Mucosa of descending colon (tissue), 3 donors: ENCODE data around the gene TFB1M. TPM values are rescaled to one million over a fixed set of nuclear protein-coding genes. Genes with fewer than 3 reads are reported as not detected.

ENCODE experiments used
- ATAC-seq: fragments of 200-7000 bp; cut with Tn5 transposase; one replicate; pipeline ENCODE4 v1.9.1; 2020; ENCODE audit warnings: mild to moderate bottlenecking, moderate library complexity
- DNase-seq, 3 donors: peaks; one replicate each; pipeline ENCODE4 v3.0.0-alpha.2; 2020
- H3K36me3 ChIP-seq: fragments of 200-600 bp; one replicate; pipeline ENCODE4 v1.8.0; 2021; ENCODE audit warnings: low read depth, mild to moderate bottlenecking
- H3K4me1 ChIP-seq: fragments of 200-600 bp; one replicate; pipeline ENCODE4 v1.8.0; 2021; ENCODE audit warnings: low read depth, mild to moderate bottlenecking
- H3K4me3 ChIP-seq: fragments of 200-600 bp; one replicate; pipeline ENCODE4 v1.8.0; 2021; ENCODE audit warnings: mild to moderate bottlenecking
- H3K9me3 ChIP-seq: fragments of 200-600 bp; one replicate; pipeline ENCODE4 v1.8.0; 2021; ENCODE audit warnings: mild to moderate bottlenecking
- CTCF ChIP-seq: fragments of 200-600 bp; IDR thresholded peaks from one replicate; pipeline ENCODE4 v1.8.0; 2022; ENCODE audit warnings: antibody characterized with exemption, mild to moderate bottlenecking
- intact Hi-C, 2 donors: fragments of 100-400 bp; cut with DNase I in 1 of 2; cut with micrococcal nuclease in 1 of 2; formaldehyde crosslinking; loops; one replicate each; pipeline versions ENCODE4 v1.11.0 to v1.11.1; 2022; cut with DNase I, micrococcal nuclease
- total RNA-seq, 3 donors: library from RNA; stranded (reverse); fragmentation: NEBNext Ultra II Directional in 2 of 3; extraction: Animal tissue kit (Norgen Biotek cat#: 25700) in 2 of 3; gene quantifications; one replicate each; pipeline versions ENCODE4 v1.2.1 to v1.2.4, GENCODE V29; 2021 to 2023
- donor health status: DM: no; HTN: no; CAD: no; lungs with moderate emphysema.
- donor health status: DM: no; HTN: no; CAD: no.
- donor health status: DM: no; HTN: yes; CAD: no.

Gene TFB1M
- total RNA-seq, 3 donors from 2014 or later, result 23.7 to 28.3 (median 26.5) TPM

GRCh38 chr6:155351273-155352129, 37.2 kb upstream of the TFB1M start:
- DNase-seq, result no peak
- intact Hi-C loops, result no loop called here
- no peaks in the 10 kb centered on the region for H3K4me1 ChIP-seq
- no peak for ATAC-seq
- no peak for TF ChIP-seq CTCF
- H3K9me3 ChIP-seq, result peaks cover 19% of the 10 kb centered on the region
- no peak overlapping the region for H3K4me3 ChIP-seq
- no peaks in the 10 kb centered on the region for H3K36me3 ChIP-seq

GRCh38 chr6:155349956-155350355, 35.7 kb upstream of the TFB1M start:
- DNase-seq (no peak), ATAC-seq (no peak)
- Histone ChIP-seq H3K9me3 (peaks cover 18% of the 10 kb centered on the region), H3K36me3 (no peaks in the 10 kb centered on the region), H3K4me1 (no peaks in the 10 kb centered on the region), H3K4me3 (no peak overlapping the region)
- intact Hi-C loops, result no loop called here
- no peak for TF ChIP-seq CTCF

- intact Hi-C loops, result no loop called here
- no peaks in the 10 kb centered on the region for H3K4me1 ChIP-seq
- H3K36me3 ChIP-seq, result no peaks in the 10 kb centered on the region
- peaks cover 9% of the 10 kb centered on the region for H3K9me3 ChIP-seq
- no peak for TF ChIP-seq CTCF
- ATAC-seq, result no peak
- H3K4me3 ChIP-seq, result no peak overlapping the region
- DNase-seq, result no peak
Measured at GRCh38 chr6:155349129-155349528, 34.8 kb upstream of the TFB1M start.

- no peaks in the 10 kb centered on the region for H3K36me3 ChIP-seq
- H3K4me1 ChIP-seq, result no peaks in the 10 kb centered on the region
- no peak for DNase-seq
- intact Hi-C loops, result no loop called here
- no peak overlapping the region for H3K4me3 ChIP-seq
- ATAC-seq, result no peak
- no peaks in the 10 kb centered on the region for H3K9me3 ChIP-seq
- TF ChIP-seq CTCF, result no peak
Measured at GRCh38 chr6:155347800-155348199, 33.5 kb upstream of the TFB1M start.

GRCh38 chr6:155346957-155347356, 32.7 kb upstream of the TFB1M start:
- H3K4me1 ChIP-seq, result no peaks in the 10 kb centered on the region
- H3K9me3 ChIP-seq, result no peaks in the 10 kb centered on the region
- no peaks in the 10 kb centered on the region for H3K36me3 ChIP-seq
- ATAC-seq (no peak), DNase-seq (no peak)
- intact Hi-C loops, result no loop called here
- no peak for TF ChIP-seq CTCF
- no peak overlapping the region for H3K4me3 ChIP-seq
